GM23248 (cell line): ENCODE data around the gene KDF1. TPM values are rescaled to one million over a fixed set of nuclear protein-coding genes. Genes with fewer than 3 reads are reported as not detected.

Experiments used
- DNase-seq: peaks from one replicate; pipeline ENCODE4 v3.0.0-alpha.2; 2015
- H2AFZ ChIP-seq: fragments of 200-600 bp; sonication (generic); 2 replicates; pipeline ENCODE4 v1.6.1; 2016; ENCODE audit warnings: antibody characterized with exemption
- H3F3A ChIP-seq: fragments of 200-600 bp; sonication (generic); 2 replicates; pipeline ENCODE4 v1.6.1; 2016; ENCODE audit warnings: mild to moderate bottlenecking, antibody characterized with exemption, mixed run types; ENCODE audit not compliant: insufficient read depth
- H3K27ac ChIP-seq: fragments of 200-600 bp; sonication (generic); 2 replicates; pipeline ENCODE4 v1.5.1; 2016; ENCODE audit warnings: mild to moderate bottlenecking
- H3K27me3 ChIP-seq: fragments of 200-600 bp; sonication (generic); replicated peaks from 2 replicates; pipeline ENCODE4 v1.6.1; 2016; ENCODE audit warnings: mild to moderate bottlenecking; ENCODE audit not compliant: insufficient read depth
- H3K36me3 ChIP-seq: fragments of 200-600 bp; sonication (generic); 2 replicates; pipeline ENCODE4 v1.6.1; 2016; ENCODE audit warnings: low read depth, mild to moderate bottlenecking
- H3K4me1 ChIP-seq: fragments of 200-600 bp; sonication (generic); 2 replicates; pipeline ENCODE4 v1.6.1; 2016; ENCODE audit warnings: mild to moderate bottlenecking; ENCODE audit not compliant: insufficient read depth
- H3K4me2 ChIP-seq: fragments of 200-600 bp; sonication (generic); one replicate; pipeline ENCODE4 v1.6.1; 2016; ENCODE audit warnings: mild to moderate bottlenecking; ENCODE audit not compliant: unreplicated experiment
- H3K4me3 ChIP-seq: fragments of 200-600 bp; sonication (generic); 2 replicates; pipeline ENCODE4 v1.5.1; 2016; ENCODE audit warnings: mild to moderate bottlenecking
- H3K79me2 ChIP-seq: fragments of 200-600 bp; sonication (generic); 2 replicates; pipeline ENCODE4 v1.6.1; 2016; ENCODE audit warnings: mild to moderate bottlenecking; ENCODE audit not compliant: insufficient read depth
- H3K9ac ChIP-seq: fragments of 200-600 bp; sonication (generic); 2 replicates; pipeline ENCODE4 v1.6.1; 2016; ENCODE audit warnings: mild to moderate bottlenecking
- H3K9me2 ChIP-seq: fragments of 200-600 bp; sonication (generic); 2 replicates; pipeline ENCODE4 v1.6.1; 2016; ENCODE audit warnings: mixed run types, mild to moderate bottlenecking, moderate library complexity; ENCODE audit not compliant: insufficient read depth
- H3K9me3 ChIP-seq: fragments of 200-600 bp; sonication (generic); one replicate; pipeline ENCODE4 v1.6.1; 2017; ENCODE audit warnings: low read depth
- H4K20me1 ChIP-seq: fragments of 200-600 bp; sonication (generic); 2 replicates; pipeline ENCODE4 v1.6.0; 2016; ENCODE audit not compliant: insufficient read depth
- EZH2 ChIP-seq: fragments of 200-600 bp; sonication (generic); IDR thresholded peaks from 2 replicates; pipeline ENCODE4 v1.6.1; 2018; ENCODE audit warnings: antibody characterized with exemption, mild to moderate bottlenecking; ENCODE audit not compliant: insufficient read depth, poor library complexity, severe bottlenecking
- EZH2phosphoT487 ChIP-seq: fragments of 200-600 bp; sonication (generic); IDR thresholded peaks from 2 replicates; pipeline ENCODE4 v1.6.1; 2018; ENCODE audit warnings: antibody characterized with exemption, moderate library complexity, mild to moderate bottlenecking, low read depth; ENCODE audit not compliant: insufficient read depth
- WGBS, 2 experiments: methylation state at CpG; one replicate each; pipeline ENCODE4 v1.1.6; 2015 to 2017; ENCODE audit warnings: low lambda C conversion rate in 2 of 2, low coverage in 1 of 2; ENCODE audit errors: missing lambda C conversion rate in 2 of 2; 5-methylcytosine and 5-hydroxymethylcytosine counted together
- in situ Hi-C: fragments of 300-500 bp; cut with MboI; formaldehyde crosslinking; loops from 2 replicates; pipeline ENCODE4 v1.15.0; 2020
- polyA plus RNA-seq: library from polyadenylated mRNA; unstranded; fragments of >200 nt; fragmentation: Nextera tagmentation; extraction: Ambion mirVana; gene quantifications from 2 replicates; pipeline ENCODE4 v1.2.1, GENCODE V29; 2016
- total RNA-seq: library from RNA; depleted of rRNA; stranded (reverse); fragments of >200 nt; shearing (Covaris generic); gene quantifications from 2 replicates; pipeline ENCODE4 v1.2.3, GENCODE V29; 2014

The KDF1 gene
- total and polyA plus RNA-seq, 2 experiments from 2014 or later: not detected

GRCh38 chr1:26972821-26973220 is 12.6 kb upstream of the KDF1 start:
- Histone ChIP-seq H3K79me2 (no peaks in the 10 kb centered on the region), H3K9me2 (no peaks in the 10 kb centered on the region), H4K20me1 (no peaks in the 10 kb centered on the region), H3K36me3 (no peaks in the 10 kb centered on the region), H3K9ac (no peak overlapping the region), H3K4me1 (peaks cover 7% of the 10 kb centered on the region; the same call in 1 of the 2 replicates), H3K27ac (no peak overlapping the region), H3K9me3 (no peaks in the 10 kb centered on the region), H2AFZ (no peak overlapping the region), H3K4me2 (no peak overlapping the region), H3K27me3 (no peaks in the 10 kb centered on the region), H3K4me3 (no peak overlapping the region), H3F3A (no peaks in the 10 kb centered on the region)
- no peak for TF ChIP-seq EZH2phosphoT487
- TF ChIP-seq EZH2: no peak
- 86 to 88% methylated on average over 4 of the region's 4 CpGs for WGBS, 2 experiments
- DNase-seq: no peak
- in situ Hi-C loops: no loop called here

- no peaks in the 10 kb centered on the region for H3K27me3 ChIP-seq
- no peaks in the 10 kb centered on the region for H4K20me1 ChIP-seq
- H3K79me2 ChIP-seq: no peaks in the 10 kb centered on the region
- H3K9me3 ChIP-seq: no peaks in the 10 kb centered on the region
- no peaks in the 10 kb centered on the region for H3K9me2 ChIP-seq
- no peaks in the 10 kb centered on the region for H3K36me3 ChIP-seq
- 31 to 38% methylated on average over 6 of the region's 6 CpGs for WGBS, 2 experiments
- no peaks in the 10 kb centered on the region for H3F3A ChIP-seq
- DNase-seq: peak; percentile 38
- H3K4me3 ChIP-seq: no peak overlapping the region
- TF ChIP-seq EZH2phosphoT487: no peak
- TF ChIP-seq EZH2: no peak
- H3K4me2 ChIP-seq: no peak overlapping the region
- in situ Hi-C loops: no loop called here
- H3K4me1 ChIP-seq: peaks cover 7% of the 10 kb centered on the region; the same call in 1 of the 2 replicates
- H3K9ac ChIP-seq: no peak overlapping the region
- no peak overlapping the region for H2AFZ ChIP-seq
- no peak overlapping the region for H3K27ac ChIP-seq
Observed at GRCh38 chr1:26972390-26972789, 12.1 kb upstream of the KDF1 start.

GRCh38 chr1:26971590-26971989 is 11.3 kb upstream of the KDF1 start:
- H3K79me2 ChIP-seq: no peaks in the 10 kb centered on the region
- in situ Hi-C loops: no loop called here
- no peaks in the 10 kb centered on the region for H3F3A ChIP-seq
- H3K36me3 ChIP-seq: no peaks in the 10 kb centered on the region
- no peaks in the 10 kb centered on the region for H4K20me1 ChIP-seq
- H3K4me1 ChIP-seq: peaks cover 7% of the 10 kb centered on the region; the same call in 1 of the 2 replicates
- no peak for TF ChIP-seq EZH2phosphoT487
- no peak overlapping the region for H2AFZ ChIP-seq
- H3K4me3 ChIP-seq: no peak overlapping the region
- H3K4me2 ChIP-seq: no peak overlapping the region
- no peak for DNase-seq
- no peak overlapping the region for H3K27ac ChIP-seq
- no peaks in the 10 kb centered on the region for H3K9me3 ChIP-seq
- H3K27me3 ChIP-seq: no peaks in the 10 kb centered on the region
- H3K9me2 ChIP-seq: no peaks in the 10 kb centered on the region
- H3K9ac ChIP-seq: no peak overlapping the region
- WGBS, 2 experiments: 82% methylated on average over 3 of the region's 3 CpGs

GRCh38 chr1:26970810-26971209 is 10.5 kb upstream of the KDF1 start:
- H3K9me2 ChIP-seq: no peaks in the 10 kb centered on the region
- DNase-seq: no peak
- H3K4me3 ChIP-seq: no peak overlapping the region
- H3K36me3 ChIP-seq: no peaks in the 10 kb centered on the region
- peaks cover 7% of the 10 kb centered on the region; the same call in 1 of the 2 replicates for H3K4me1 ChIP-seq
- H3K79me2 ChIP-seq: no peaks in the 10 kb centered on the region
- H3F3A ChIP-seq: no peaks in the 10 kb centered on the region
- no peak overlapping the region for H3K4me2 ChIP-seq
- 82 to 85% methylated on average over 7 of the region's 7 CpGs for WGBS, 2 experiments
- no peaks in the 10 kb centered on the region for H3K27me3 ChIP-seq
- no peaks in the 10 kb centered on the region for H3K9me3 ChIP-seq
- in situ Hi-C loops: no loop called here
- no peak overlapping the region for H2AFZ ChIP-seq
- no peaks in the 10 kb centered on the region for H4K20me1 ChIP-seq
- H3K27ac ChIP-seq: no peak overlapping the region
- TF ChIP-seq EZH2phosphoT487 (no peak), EZH2 (no peak)
- no peak overlapping the region for H3K9ac ChIP-seq

GRCh38 chr1:26965628-26966027 is 5.4 kb upstream of the KDF1 start:
- no peaks in the 10 kb centered on the region for H3K9me3 ChIP-seq
- TF ChIP-seq EZH2phosphoT487 (no peak), EZH2 (no peak)
- H3K9me2 ChIP-seq: no peaks in the 10 kb centered on the region
- no peak overlapping the region for H3K9ac ChIP-seq
- H3K27ac ChIP-seq: no peak overlapping the region
- peaks cover 20% of the 10 kb centered on the region for H3F3A ChIP-seq
- no peaks in the 10 kb centered on the region for H4K20me1 ChIP-seq
- no peaks in the 10 kb centered on the region for H3K79me2 ChIP-seq
- peaks cover 12% of the 10 kb centered on the region for H3K4me1 ChIP-seq
- DNase-seq: no peak
- H3K36me3 ChIP-seq: no peaks in the 10 kb centered on the region
- WGBS, 2 experiments: 88 to 92% methylated on average over 9 of the region's 9 CpGs
- H3K4me2 ChIP-seq: no peak overlapping the region
- H2AFZ ChIP-seq: no peak overlapping the region
- H3K4me3 ChIP-seq: no peak overlapping the region
- in situ Hi-C loops: no loop called here
- H3K27me3 ChIP-seq: no peaks in the 10 kb centered on the region
